Stimulated activated CD4-positive, alpha-beta T cell treated with anti-CD3 and anti-CD28 coated beads, Interleukin-4, amount 100 ng/mL, for 1 hour (primary cell): ENCODE results near the gene DNAJC21.

Source experiments
- DNase-seq: peaks from one replicate; pipeline ENCODE4 v3.0.0-alpha.2; 2020

Gene DNAJC21

GRCh38 chr5:34986965-34987364 lies 57.6 kb downstream of the DNAJC21 start:
- no peak for DNase-seq

GRCh38 chr5:34991486-34992238 lies 62.3 kb downstream of the DNAJC21 start:
- no peak for DNase-seq

- DNase-seq = no peak
Measured at GRCh38 chr5:34993951-34994350, 64.6 kb downstream of the DNAJC21 start.

- no peak for DNase-seq
Measured at GRCh38 chr5:34996261-34996660, 66.9 kb downstream of the DNAJC21 start.

GRCh38 chr5:34998058-34998789 lies 68.9 kb downstream of the DNAJC21 start:
- no peak for DNase-seq

GRCh38 chr5:35001842-35002241 lies 72.5 kb downstream of the DNAJC21 start:
- no peak for DNase-seq

GRCh38 chr5:35002459-35002858 lies 73.1 kb downstream of the DNAJC21 start:
- DNase-seq = no peak

GRCh38 chr5:35003018-35003957 lies 73.9 kb downstream of the DNAJC21 start:
- DNase-seq = peak; percentile 57

- DNase-seq = no peak
Measured at GRCh38 chr5:35004200-35004599, 74.8 kb downstream of the DNAJC21 start.

- no peak for DNase-seq
Measured at GRCh38 chr5:35004771-35005170, 75.4 kb downstream of the DNAJC21 start.
